CD8-positive, alpha-beta memory T cell (primary cell): ENCODE measurements around the gene SEPSECS. TPM values are rescaled to one million over a fixed set of nuclear protein-coding genes. Genes with fewer than 3 reads are reported as not detected.

ENCODE experiments used
- CTCF ChIA-PET: fragments of 350-600 bp; sonication (Branson Sonifier 250); formaldehyde crosslinking; loops from one replicate; lab custom pipeline; 2021; ENCODE audit warnings: antibody characterized with exemption; lab: Charles Lee
- POLR2A ChIA-PET: fragments of 350-600 bp; sonication (Branson Sonifier 250); formaldehyde crosslinking; loops from one replicate; lab custom pipeline; 2021; ENCODE audit warnings: antibody characterized with exemption; lab: Charles Lee
- DNase-seq, 5 donors: peaks; one replicate each; pipeline versions ENCODE4 v3.0.0 to v3.0.0-alpha.2; 2020 to 2022; ENCODE audit warnings: mixed read lengths in 1 of 5
- H3K27ac ChIP-seq: one replicate; pipeline ENCODE4 v1.7.0; 2013; ENCODE audit warnings: low read depth, mild to moderate bottlenecking, low read length, moderate library complexity
- H3K27me3 ChIP-seq: 2 replicates; pipeline ENCODE4 v1.7.0; 2013; ENCODE audit warnings: low read length, mild to moderate bottlenecking; ENCODE audit not compliant: insufficient read depth, poor library complexity, severe bottlenecking
- H3K36me3 ChIP-seq: 2 replicates; pipeline ENCODE4 v1.7.0; 2013; ENCODE audit warnings: mild to moderate bottlenecking, low read length, moderate library complexity; ENCODE audit not compliant: insufficient read depth
- H3K4me1 ChIP-seq: 2 replicates; pipeline ENCODE4 v1.7.0; 2013; ENCODE audit warnings: mild to moderate bottlenecking, low read length, moderate library complexity; ENCODE audit not compliant: insufficient read depth
- H3K4me3 ChIP-seq: 2 replicates; pipeline ENCODE4 v1.7.0; 2013; ENCODE audit warnings: mild to moderate bottlenecking, low read length
- H3K9me3 ChIP-seq: 2 replicates; pipeline ENCODE4 v1.7.0; 2013; ENCODE audit warnings: mild to moderate bottlenecking, low read length
- H3K27ac Mint-ChIP-seq, 8 donors: one replicate each; pipeline ENCODE4 v1.8.0; 2020 to 2021; ENCODE audit warnings: mixed read lengths in 8 of 8, mild to moderate bottlenecking in 6 of 8, inconsistent platforms in 3 of 8, moderate library complexity in 3 of 8
- H3K27me3 Mint-ChIP-seq, 2 donors: one replicate each; pipeline ENCODE4 v1.8.0; 2020 to 2021; ENCODE audit warnings: mixed read lengths in 2 of 2, mild to moderate bottlenecking in 1 of 2, moderate library complexity in 1 of 2
- H3K36me3 Mint-ChIP-seq, 3 donors: one replicate each; pipeline ENCODE4 v1.8.0; 2020 to 2021; ENCODE audit warnings: mixed read lengths in 3 of 3, inconsistent platforms in 1 of 3, mild to moderate bottlenecking in 1 of 3
- H3K4me1 Mint-ChIP-seq, 3 donors: one replicate each; pipeline ENCODE4 v1.8.0; 2020 to 2021; ENCODE audit warnings: mixed read lengths in 3 of 3, inconsistent platforms in 1 of 3, mild to moderate bottlenecking in 1 of 3
- H3K4me3 Mint-ChIP-seq, 7 donors: one replicate each; pipeline ENCODE4 v1.8.0; 2020 to 2021; ENCODE audit warnings: mixed read lengths in 7 of 7, mild to moderate bottlenecking in 6 of 7, moderate library complexity in 4 of 7, inconsistent platforms in 2 of 7
- H3K9me3 Mint-ChIP-seq, 5 donors: one replicate each; pipeline ENCODE4 v1.8.0; 2020 to 2022; ENCODE audit warnings: mixed read lengths in 5 of 5, mild to moderate bottlenecking in 3 of 5, moderate library complexity in 2 of 5, inconsistent platforms in 1 of 5
- polyA plus RNA-seq: library from polyadenylated mRNA; unstranded; fragments of 300-500 nt; fragmentation: Illumina TruSeq; gene quantifications from one replicate; pipeline ENCODE4 v1.2.3, GENCODE V29; 2021
- total RNA-seq, 2 experiments: library from RNA; stranded (reverse); gene quantifications; one replicate each; pipeline ENCODE4 v1.2.3, GENCODE V29; 2021

SEPSECS gene
- total and polyA plus RNA-seq, 3 experiments from 2014 or later = 3.1 to 10.0 (median 8.6) TPM

- Mint-ChIP-seq H3K27me3 (peaks cover 0 to 1% of the 10 kb centered on the region in 2 donors), H3K27ac (no peak overlapping the region), H3K36me3 (peaks cover 2 to 9% (median 3%) of the 10 kb centered on the region in 3 donors), H3K4me1 (no peaks in the 10 kb centered on the region), H3K4me3 (no peak overlapping the region), H3K9me3 (no peaks in the 10 kb centered on the region)
- no peaks in the 10 kb centered on the region for H3K27me3 ChIP-seq
- ChIA-PET CTCF (no interaction called here), POLR2A (no interaction called here)
- H3K27ac ChIP-seq = no peak overlapping the region
- no peak overlapping the region for H3K4me3 ChIP-seq
- no peaks in the 10 kb centered on the region for H3K4me1 ChIP-seq
- no peak for DNase-seq
- no peaks in the 10 kb centered on the region for H3K36me3 ChIP-seq
- no peaks in the 10 kb centered on the region for H3K9me3 ChIP-seq
These were observed 46.0 kb downstream of the SEPSECS start for GRCh38 chr4:25113915-25114904.

DNA sequence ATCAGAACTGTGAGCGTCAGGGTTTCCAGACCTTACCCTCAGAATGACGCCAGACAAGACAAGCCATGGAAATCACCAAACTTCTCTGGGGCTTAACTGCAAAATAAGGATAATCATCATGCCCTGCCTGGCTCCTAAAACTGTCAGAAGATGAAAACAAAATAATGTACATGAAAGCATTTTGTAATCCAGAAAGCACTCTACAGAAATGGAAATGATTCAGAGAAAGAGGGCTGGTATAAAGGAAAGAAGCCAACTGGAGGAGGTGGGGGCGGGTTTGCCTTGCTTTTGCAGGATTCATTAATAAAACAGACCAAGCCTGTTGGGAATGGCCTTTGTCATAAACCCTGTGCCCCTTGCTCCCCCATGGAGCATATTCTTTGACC is 47.3 kb downstream of the SEPSECS start:
- DNase-seq = no peak
- Mint-ChIP-seq H3K4me3 (no peak overlapping the region), H3K36me3 (peaks cover 0 to 8% (median 4%) of the 10 kb centered on the region in 3 donors), H3K4me1 (no peaks in the 10 kb centered on the region), H3K27me3 (peaks cover 0 to 1% of the 10 kb centered on the region in 2 donors), H3K9me3 (no peaks in the 10 kb centered on the region), H3K27ac (no peak overlapping the region)
- POLR2A ChIA-PET = no interaction called here
- CTCF ChIA-PET = no interaction called here
- no peaks in the 10 kb centered on the region for H3K36me3 ChIP-seq
- H3K27me3 ChIP-seq = no peaks in the 10 kb centered on the region
- H3K4me3 ChIP-seq = no peak overlapping the region
- H3K4me1 ChIP-seq = no peaks in the 10 kb centered on the region
- H3K9me3 ChIP-seq = no peaks in the 10 kb centered on the region
- no peak overlapping the region for H3K27ac ChIP-seq

DNA sequence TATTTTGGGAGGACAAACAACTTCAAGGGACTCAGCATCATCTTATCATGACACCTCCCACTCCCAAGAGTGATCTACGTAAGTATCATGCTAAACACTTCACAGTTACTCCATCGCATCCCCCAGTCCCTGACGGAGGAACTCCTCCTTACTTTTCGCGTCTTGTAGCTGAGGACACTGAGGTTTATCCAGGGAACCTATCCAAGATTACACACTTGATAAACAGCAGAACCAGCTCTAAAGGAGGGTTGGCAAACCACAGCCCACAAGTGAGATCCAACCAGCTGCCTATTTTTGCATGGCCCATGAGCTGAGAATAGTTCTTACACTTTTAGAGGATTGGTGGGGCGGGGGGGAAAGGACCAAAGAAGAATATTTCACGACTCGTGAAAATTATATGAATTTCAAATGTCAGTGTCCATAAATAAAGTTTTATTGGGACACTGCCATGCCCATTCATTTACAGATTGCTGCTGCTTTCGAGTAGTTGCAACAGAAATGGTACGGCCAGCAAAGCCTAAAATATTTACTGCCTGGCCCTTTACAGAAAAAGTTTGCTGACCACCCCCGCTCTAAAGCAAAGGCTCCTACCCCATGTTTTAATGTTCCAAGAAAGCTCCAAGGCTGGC is 47.8 kb downstream of the SEPSECS start:
- H3K9me3 Mint-ChIP-seq = no peaks in the 10 kb centered on the region
- no peak overlapping the region for H3K27ac Mint-ChIP-seq
- no peak overlapping the region for H3K4me3 ChIP-seq
- no peaks in the 10 kb centered on the region for H3K36me3 ChIP-seq
- no peaks in the 10 kb centered on the region for H3K4me1 Mint-ChIP-seq
- peaks cover 0 to 7% (median 3%) of the 10 kb centered on the region in 3 donors for H3K36me3 Mint-ChIP-seq
- no peak for DNase-seq
- H3K4me1 ChIP-seq = no peaks in the 10 kb centered on the region
- POLR2A ChIA-PET = no interaction called here
- peaks cover 0 to 1% of the 10 kb centered on the region in 2 donors for H3K27me3 Mint-ChIP-seq
- H3K27me3 ChIP-seq = no peaks in the 10 kb centered on the region
- no peak overlapping the region for H3K27ac ChIP-seq
- no peaks in the 10 kb centered on the region for H3K9me3 ChIP-seq
- CTCF ChIA-PET = no interaction called here
- H3K4me3 Mint-ChIP-seq = no peak overlapping the region

DNA sequence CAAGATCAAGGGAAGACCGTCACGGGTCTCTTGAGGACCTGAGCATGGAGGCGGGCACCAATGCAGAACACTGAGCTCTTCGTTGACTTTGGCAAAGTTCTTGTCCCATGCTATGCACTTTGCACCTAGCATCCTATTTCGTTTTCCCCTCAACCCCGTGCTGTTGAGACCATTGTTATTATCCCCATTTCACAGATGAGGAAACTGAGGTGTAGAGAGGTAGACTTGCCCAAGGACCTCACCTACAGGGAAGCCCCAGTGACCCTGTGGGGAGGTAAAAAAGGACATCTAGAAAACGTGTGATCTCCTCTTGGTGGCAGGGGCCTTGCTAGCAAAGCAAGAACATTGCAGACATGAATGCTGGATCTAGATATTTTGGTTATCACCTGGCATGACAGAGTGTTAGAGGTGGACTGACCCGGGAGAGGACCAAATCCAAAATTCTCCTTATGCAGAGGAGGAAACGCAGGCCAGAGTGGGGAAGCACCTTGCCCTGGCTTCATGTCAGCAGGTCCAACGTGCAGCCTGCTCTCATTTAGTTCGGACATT is 48.5 kb downstream of the SEPSECS start:
- peaks cover 0 to 1% of the 10 kb centered on the region in 2 donors for H3K27me3 Mint-ChIP-seq
- no peak overlapping the region for H3K27ac ChIP-seq
- H3K36me3 ChIP-seq = no peaks in the 10 kb centered on the region
- H3K4me1 ChIP-seq = no peaks in the 10 kb centered on the region
- H3K9me3 ChIP-seq = no peaks in the 10 kb centered on the region
- no peak for DNase-seq
- H3K27ac Mint-ChIP-seq = no peak overlapping the region
- H3K36me3 Mint-ChIP-seq = peaks cover 0 to 5% (median 3%) of the 10 kb centered on the region in 3 donors
- H3K4me1 Mint-ChIP-seq = no peaks in the 10 kb centered on the region
- ChIA-PET POLR2A (no interaction called here), CTCF (no interaction called here)
- H3K9me3 Mint-ChIP-seq = peaks cover 0 to 2% (median 0%) of the 10 kb centered on the region in 5 donors
- no peaks in the 10 kb centered on the region for H3K27me3 ChIP-seq
- H3K4me3 ChIP-seq = no peak overlapping the region
- H3K4me3 Mint-ChIP-seq = no peak overlapping the region

DNA sequence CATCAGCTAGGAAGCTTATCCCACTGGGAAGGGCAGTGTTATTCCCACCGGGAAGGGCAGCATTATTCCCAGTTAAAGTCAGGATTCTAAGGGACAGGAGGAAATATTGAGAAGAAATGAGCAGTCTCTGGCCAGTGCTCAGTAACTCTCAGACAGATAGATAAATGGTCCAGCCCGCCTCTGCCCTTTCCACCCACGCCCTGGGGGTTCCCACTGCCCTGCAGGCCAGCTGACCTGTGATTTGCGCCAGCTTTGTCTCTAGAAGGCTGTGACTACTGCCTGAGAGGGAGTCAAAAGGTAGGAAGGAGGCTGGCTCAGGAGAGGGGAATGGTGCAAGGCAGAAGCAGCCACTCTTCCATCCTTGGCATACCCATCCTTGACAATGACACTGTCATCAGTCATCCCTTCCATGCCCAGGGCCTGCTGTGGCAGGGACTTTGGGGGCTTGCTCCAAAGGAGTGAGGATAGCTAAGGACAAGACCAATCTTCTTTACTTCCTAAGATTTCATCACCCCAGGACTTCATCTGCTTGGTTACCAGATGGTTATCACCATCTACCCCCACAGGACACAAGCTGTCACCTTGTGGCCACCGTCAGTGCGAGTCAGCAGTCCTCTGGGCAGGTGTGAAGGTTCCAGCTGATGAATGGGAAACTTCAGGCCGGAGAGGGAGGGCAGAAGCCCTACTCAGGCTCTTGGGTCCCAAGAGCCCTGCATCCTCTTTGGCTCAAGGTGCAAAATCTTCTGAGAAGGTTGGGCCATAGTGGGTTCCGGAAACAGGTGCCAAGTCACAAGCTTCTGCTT is 49.5 kb downstream of the SEPSECS start:
- no peak overlapping the region for H3K27ac Mint-ChIP-seq
- Histone ChIP-seq H3K27me3 (no peaks in the 10 kb centered on the region), H3K9me3 (no peaks in the 10 kb centered on the region), H3K4me3 (no peak overlapping the region), H3K27ac (no peak overlapping the region), H3K4me1 (no peaks in the 10 kb centered on the region), H3K36me3 (no peaks in the 10 kb centered on the region)
- ChIA-PET POLR2A (no interaction called here), CTCF (no interaction called here)
- no peaks in the 10 kb centered on the region for H3K4me1 Mint-ChIP-seq
- H3K36me3 Mint-ChIP-seq = peaks cover 0 to 5% (median 3%) of the 10 kb centered on the region in 3 donors
- H3K4me3 Mint-ChIP-seq = no peak overlapping the region
- DNase-seq = no peak
- peaks cover 1 to 2% of the 10 kb centered on the region in 2 donors for H3K27me3 Mint-ChIP-seq
- peaks cover 0 to 2% (median 0%) of the 10 kb centered on the region in 5 donors for H3K9me3 Mint-ChIP-seq

- H3K27me3 ChIP-seq = no peaks in the 10 kb centered on the region
- H3K36me3 Mint-ChIP-seq = peaks cover 0 to 5% (median 3%) of the 10 kb centered on the region in 3 donors
- H3K9me3 ChIP-seq = no peaks in the 10 kb centered on the region
- DNase-seq = no peak
- H3K4me3 Mint-ChIP-seq = no peak overlapping the region
- ChIA-PET CTCF (no interaction called here), POLR2A (no interaction called here)
- H3K27ac Mint-ChIP-seq = no peak overlapping the region
- H3K4me1 Mint-ChIP-seq = no peaks in the 10 kb centered on the region
- peaks cover 0 to 2% (median 0%) of the 10 kb centered on the region in 5 donors for H3K9me3 Mint-ChIP-seq
- no peaks in the 10 kb centered on the region for H3K4me1 ChIP-seq
- H3K27me3 Mint-ChIP-seq = peaks cover 0 to 7% of the 10 kb centered on the region in 2 donors
- H3K36me3 ChIP-seq = no peaks in the 10 kb centered on the region
- H3K4me3 ChIP-seq = no peak overlapping the region
- no peak overlapping the region for H3K27ac ChIP-seq
These were observed 50.7 kb downstream of the SEPSECS start for GRCh38 chr4:25109511-25109910.

DNA sequence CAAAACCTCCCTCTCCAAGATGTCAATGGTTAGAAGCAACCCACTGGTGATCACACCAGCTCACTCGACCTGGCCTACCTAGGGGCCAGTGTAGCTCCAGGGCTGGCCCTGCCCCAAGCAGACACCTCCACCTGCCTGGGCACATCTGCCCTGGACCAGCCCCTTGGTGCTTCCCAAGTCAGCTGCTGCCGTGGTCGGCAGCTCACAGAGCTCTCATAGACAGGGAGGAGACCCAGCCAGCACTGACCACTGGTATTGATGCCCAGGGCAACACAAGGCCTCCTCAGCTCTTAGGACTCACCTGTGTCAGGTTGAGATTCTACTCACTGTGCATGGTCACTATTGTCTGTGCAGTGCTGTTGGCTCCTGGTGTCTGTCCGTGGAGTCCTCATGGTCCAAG is 51.7 kb downstream of the SEPSECS start:
- no peak overlapping the region for H3K27ac ChIP-seq
- H3K27ac Mint-ChIP-seq = no peak overlapping the region
- H3K27me3 ChIP-seq = no peaks in the 10 kb centered on the region
- ChIA-PET POLR2A (no interaction called here), CTCF (no interaction called here)
- no peaks in the 10 kb centered on the region for H3K36me3 ChIP-seq
- H3K27me3 Mint-ChIP-seq = peaks cover 0 to 8% of the 10 kb centered on the region in 2 donors
- no peak overlapping the region for H3K4me3 Mint-ChIP-seq
- no peaks in the 10 kb centered on the region for H3K9me3 ChIP-seq
- H3K4me1 ChIP-seq = no peaks in the 10 kb centered on the region
- no peak overlapping the region for H3K4me3 ChIP-seq
- peaks cover 0 to 2% (median 0%) of the 10 kb centered on the region in 5 donors for H3K9me3 Mint-ChIP-seq
- H3K36me3 Mint-ChIP-seq = peaks cover 0 to 5% (median 3%) of the 10 kb centered on the region in 3 donors
- no peak for DNase-seq
- H3K4me1 Mint-ChIP-seq = no peaks in the 10 kb centered on the region
